Peyer's patch (tissue), 4 donors: Measurements from ENCODE around the gene BRAF. TPM values are rescaled to one million over a fixed set of nuclear protein-coding genes. Genes with fewer than 3 reads are reported as not detected.
"Not testable (repeated sequence)": the region's sequence is repeated elsewhere in the genome, so short reads cannot be mapped to it uniquely, and the experiment has no call there.

Experiments
- DNase-seq, 3 donors: peaks; one replicate each; pipeline ENCODE4 v3.0.0-alpha.2; 2017 to 2019
- H3K27ac ChIP-seq, 4 donors: fragments of 200-600 bp; sonication (generic); one replicate each; pipeline ENCODE4 v1.5.1; 2016 to 2019
- H3K27me3 ChIP-seq, 2 donors: fragments of 200-600 bp; sonication (generic); one replicate each; pipeline ENCODE4 v1.5.1; 2019
- H3K36me3 ChIP-seq, 3 donors: fragments of 200-600 bp; sonication (generic); one replicate each; pipeline ENCODE4 v1.5.1; 2016 to 2019
- H3K4me1 ChIP-seq, 4 donors: fragments of 200-600 bp; sonication (generic); one replicate each; pipeline ENCODE4 v1.5.1; 2016 to 2019
- H3K4me3 ChIP-seq, 4 donors: fragments of 200-600 bp; sonication (generic); 1 replicate in 3 of 4; 2 replicates in 1 of 4; pipeline ENCODE4 v1.5.1; 2016 to 2019; ENCODE audit warnings: mild to moderate bottlenecking in 1 of 4
- H3K9me3 ChIP-seq, 4 donors: fragments of 200-600 bp; sonication (generic); one replicate each; pipeline ENCODE4 v1.5.1; 2016 to 2019; ENCODE audit warnings: mild to moderate bottlenecking in 1 of 4
- POLR2A ChIP-seq, 2 donors: fragments of 450-650 bp; IDR thresholded peaks; one replicate each; pipeline ENCODE4 v1.5.1; 2017; ENCODE audit warnings: antibody characterized with exemption in 2 of 2, mild to moderate bottlenecking in 2 of 2, moderate library complexity in 2 of 2
- total RNA-seq, 4 donors: library from RNA; depleted of rRNA; stranded (reverse); fragments of >200 nt; gene quantifications; one replicate each; pipeline ENCODE4 v1.1.0, GENCODE V29; 2016
- TF ChIP-seq, protein P1 (sequence below), 6 experiments: fragments of 450-650 bp in 4 of 6; fragments of 200-600 bp in 2 of 6; sonication (generic) in 1 of 6; IDR thresholded peaks; one replicate each; pipeline ENCODE4 v1.5.1; 2017 to 2019; ENCODE audit warnings: antibody characterized with exemption in 6 of 6, mild to moderate bottlenecking in 3 of 6, moderate library complexity in 1 of 6

Gene BRAF
- total RNA-seq, 4 donors from 2014 or later: 26.3 to 97.4 (median 47.6) TPM

DNA sequence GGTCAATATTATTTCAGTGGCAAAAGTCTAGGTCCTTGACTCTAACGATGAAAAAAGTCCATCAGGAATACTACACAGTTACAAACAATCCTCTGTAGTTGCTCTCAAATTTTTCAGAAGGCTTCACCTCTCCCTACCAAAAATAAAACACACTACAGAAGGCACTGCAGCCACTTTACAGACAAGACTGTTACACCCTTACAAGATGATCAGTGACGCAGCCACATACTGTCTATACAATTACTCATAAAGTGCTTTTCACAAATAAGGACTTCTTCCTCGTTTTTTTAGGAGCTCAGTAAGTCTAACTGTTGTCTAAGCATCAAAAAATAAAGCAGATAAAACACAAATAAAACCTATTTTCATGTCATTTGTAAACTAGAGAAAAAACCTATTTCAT is 201.2 kb downstream of the BRAF start:
- H3K9me3 ChIP-seq: no peaks in the 10 kb centered on the region
- H3K4me3 ChIP-seq: no peak overlapping the region
- H3K27ac ChIP-seq: no peak overlapping the region
- DNase-seq: no peak
- no peaks in the 10 kb centered on the region for H3K4me1 ChIP-seq
- no peak for TF ChIP-seq POLR2A (IDR thresholded peaks at IDR 0.05)
- TF ChIP-seq, protein P1, sequence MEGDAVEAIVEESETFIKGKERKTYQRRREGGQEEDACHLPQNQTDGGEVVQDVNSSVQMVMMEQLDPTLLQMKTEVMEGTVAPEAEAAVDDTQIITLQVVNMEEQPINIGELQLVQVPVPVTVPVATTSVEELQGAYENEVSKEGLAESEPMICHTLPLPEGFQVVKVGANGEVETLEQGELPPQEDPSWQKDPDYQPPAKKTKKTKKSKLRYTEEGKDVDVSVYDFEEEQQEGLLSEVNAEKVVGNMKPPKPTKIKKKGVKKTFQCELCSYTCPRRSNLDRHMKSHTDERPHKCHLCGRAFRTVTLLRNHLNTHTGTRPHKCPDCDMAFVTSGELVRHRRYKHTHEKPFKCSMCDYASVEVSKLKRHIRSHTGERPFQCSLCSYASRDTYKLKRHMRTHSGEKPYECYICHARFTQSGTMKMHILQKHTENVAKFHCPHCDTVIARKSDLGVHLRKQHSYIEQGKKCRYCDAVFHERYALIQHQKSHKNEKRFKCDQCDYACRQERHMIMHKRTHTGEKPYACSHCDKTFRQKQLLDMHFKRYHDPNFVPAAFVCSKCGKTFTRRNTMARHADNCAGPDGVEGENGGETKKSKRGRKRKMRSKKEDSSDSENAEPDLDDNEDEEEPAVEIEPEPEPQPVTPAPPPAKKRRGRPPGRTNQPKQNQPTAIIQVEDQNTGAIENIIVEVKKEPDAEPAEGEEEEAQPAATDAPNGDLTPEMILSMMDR (IDR thresholded peaks at IDR 0.05): no peak
- H3K36me3 ChIP-seq: peaks cover 0 to 8% (median 0%) of the 10 kb centered on the region in 3 donors
- no peaks in the 10 kb centered on the region for H3K27me3 ChIP-seq

DNA sequence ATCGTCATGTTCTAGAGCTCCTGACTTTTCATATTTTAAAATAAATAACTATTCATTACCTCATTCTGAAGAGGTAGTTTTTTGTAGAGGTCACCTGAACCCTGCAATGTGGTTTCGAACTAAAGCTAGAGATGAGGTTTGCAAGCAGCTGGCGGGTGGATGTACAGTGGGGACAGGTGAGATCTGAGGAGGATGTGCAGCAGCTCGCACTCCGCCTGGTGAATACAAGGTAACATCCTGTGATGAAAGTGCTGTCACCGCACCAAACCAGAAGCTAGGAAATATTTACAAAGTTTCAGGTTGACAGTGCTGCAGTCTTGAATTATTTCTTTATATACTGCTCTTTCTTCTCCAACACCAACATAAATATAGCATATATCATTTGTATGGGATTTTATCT is 201.7 kb downstream of the BRAF start:
- Histone ChIP-seq H3K27me3 (no peaks in the 10 kb centered on the region), H3K9me3 (no peaks in the 10 kb centered on the region), H3K4me1 (no peaks in the 10 kb centered on the region), H3K27ac (no peak overlapping the region), H3K36me3 (peaks cover 0 to 8% (median 0%) of the 10 kb centered on the region in 3 donors), H3K4me3 (no peak overlapping the region)
- DNase-seq: peak in 1 of 3 donors; percentile 24
- TF ChIP-seq, protein P1 (IDR thresholded peaks at IDR 0.05): no peak
- no peak for TF ChIP-seq POLR2A (IDR thresholded peaks at IDR 0.05)

DNA sequence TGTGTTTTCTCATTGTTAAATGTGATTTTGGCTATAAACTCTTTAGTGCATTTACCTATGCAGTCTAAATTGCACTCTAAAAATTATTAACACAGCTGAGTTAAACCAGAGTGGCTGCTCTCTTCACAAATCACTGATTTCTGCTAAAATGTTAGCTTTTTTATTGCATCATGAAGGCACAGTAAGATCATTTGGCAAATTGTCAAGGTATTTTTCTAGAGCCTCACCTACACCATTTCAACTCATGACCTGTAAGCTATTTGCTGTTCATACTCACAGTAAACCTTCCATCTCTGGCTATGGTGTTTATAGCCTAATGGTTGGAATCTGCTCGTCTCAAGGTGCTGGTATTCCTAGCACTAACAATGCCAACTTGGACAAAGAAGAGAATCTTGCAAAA is 202.5 kb downstream of the BRAF start:
- no peaks in the 10 kb centered on the region for H3K9me3 ChIP-seq

DNA sequence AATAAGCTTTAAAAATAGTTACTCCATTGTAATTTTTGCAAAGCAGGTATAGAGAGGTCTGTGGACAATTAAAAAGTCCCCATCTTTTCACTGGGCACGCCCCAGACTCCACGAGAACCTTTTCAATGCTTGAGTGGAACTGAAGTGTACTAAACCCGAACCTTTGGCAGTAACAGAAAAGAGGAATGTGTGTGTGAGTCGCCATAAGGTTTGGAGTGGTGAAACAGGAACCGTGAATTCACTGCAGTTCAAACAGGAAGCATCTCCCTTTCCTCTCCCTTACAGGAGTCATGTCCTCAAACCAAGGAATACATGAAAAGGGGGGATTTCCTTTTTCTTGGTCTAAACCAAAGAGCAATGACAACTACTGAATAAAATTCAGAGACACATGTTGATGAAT is 205.0 kb downstream of the BRAF start:
- H3K9me3 ChIP-seq: no peaks in the 10 kb centered on the region
- no peak for TF ChIP-seq POLR2A (IDR thresholded peaks at IDR 0.05)
- TF ChIP-seq, protein P1 (IDR thresholded peaks at IDR 0.05): no peak

More for the DNA sequence above, 202.5 kb downstream of the BRAF start:
- no peaks in the 10 kb centered on the region for H3K4me1 ChIP-seq
- no peaks in the 10 kb centered on the region for H3K27me3 ChIP-seq
- H3K36me3 ChIP-seq: peaks cover 0 to 8% (median 0%) of the 10 kb centered on the region in 3 donors
- no peak overlapping the region for H3K4me3 ChIP-seq
- H3K27ac ChIP-seq: no peak overlapping the region
- no peak for TF ChIP-seq POLR2A (IDR thresholded peaks at IDR 0.05)
- TF ChIP-seq, protein P1 (IDR thresholded peaks at IDR 0.05): no peak
- DNase-seq: no peak

DNA sequence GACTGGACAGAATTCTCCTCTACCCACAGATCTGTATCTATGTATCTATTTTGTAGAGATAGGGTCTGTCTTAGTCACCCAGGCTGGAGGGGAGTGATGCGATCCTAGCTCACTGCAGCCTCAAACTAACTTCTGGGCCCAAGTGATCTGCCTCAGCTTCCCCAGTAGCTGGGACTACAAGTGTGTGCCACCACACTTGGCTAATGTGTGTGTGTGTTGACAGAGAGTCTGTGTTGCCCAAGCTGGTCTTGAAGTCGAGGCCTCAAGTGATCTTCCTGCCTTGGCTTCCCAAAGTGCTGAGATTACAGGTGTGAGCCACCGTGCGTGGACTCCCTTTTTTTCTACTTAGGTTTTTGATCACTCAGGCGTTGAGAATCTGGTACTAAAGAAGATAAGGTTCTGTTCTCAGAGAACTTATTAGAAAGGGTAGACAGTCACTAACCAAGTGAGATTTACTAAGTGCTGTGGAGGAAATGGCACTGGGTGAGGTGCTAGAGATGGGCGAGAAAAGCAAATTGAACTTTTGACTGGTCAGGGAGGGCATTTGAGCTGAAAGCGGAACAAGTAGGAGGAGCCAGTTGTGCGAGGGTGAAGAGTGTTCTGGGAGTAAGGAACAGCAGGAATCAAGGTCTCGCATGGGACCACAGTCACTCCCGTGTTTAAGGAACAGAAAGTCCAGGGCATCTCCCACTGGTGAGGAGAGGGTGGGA is 210.2 kb downstream of the BRAF start:
- no peak for TF ChIP-seq POLR2A (IDR thresholded peaks at IDR 0.05)
- TF ChIP-seq, protein P1 (IDR thresholded peaks at IDR 0.05): no peak
- H3K4me1 ChIP-seq: no peaks in the 10 kb centered on the region
- H3K36me3 ChIP-seq: no peaks in the 10 kb centered on the region
- H3K9me3 ChIP-seq: no peaks in the 10 kb centered on the region
- H3K4me3 ChIP-seq: no peak overlapping the region
- DNase-seq: no peak
- H3K27me3 ChIP-seq: no peaks in the 10 kb centered on the region
- no peak overlapping the region for H3K27ac ChIP-seq

More for the DNA sequence above, 205.0 kb downstream of the BRAF start:
- no peak for DNase-seq
- Histone ChIP-seq H3K27ac (no peak overlapping the region), H3K4me1 (no peaks in the 10 kb centered on the region), H3K27me3 (no peaks in the 10 kb centered on the region), H3K4me3 (no peak overlapping the region), H3K36me3 (no peaks in the 10 kb centered on the region)

DNA sequence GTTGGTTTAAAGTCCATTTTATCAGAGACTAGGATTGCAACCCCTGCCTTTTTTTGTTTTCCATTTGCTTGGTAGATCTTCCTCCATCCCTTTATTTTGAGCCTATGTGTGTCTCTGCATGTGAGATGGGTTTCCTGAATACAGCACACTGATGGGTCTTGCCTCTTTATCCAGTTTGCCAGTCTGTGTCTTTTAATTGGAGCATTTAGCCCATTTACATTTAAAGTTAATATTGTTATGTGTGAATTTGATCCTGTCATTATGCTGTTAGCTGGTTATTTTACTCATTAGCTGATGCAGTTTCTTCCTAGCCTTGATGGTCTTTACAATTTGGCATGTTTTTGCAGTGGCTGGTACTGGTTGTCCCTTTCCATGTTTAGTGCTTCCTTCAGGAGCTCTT is 212.3 kb downstream of the BRAF start:
- H3K36me3 ChIP-seq, H3K9me3 ChIP-seq, H3K27me3 ChIP-seq, H3K4me3 ChIP-seq, H3K27ac ChIP-seq, H3K4me1 ChIP-seq, DNase-seq: not testable (repeated sequence)

DNA sequence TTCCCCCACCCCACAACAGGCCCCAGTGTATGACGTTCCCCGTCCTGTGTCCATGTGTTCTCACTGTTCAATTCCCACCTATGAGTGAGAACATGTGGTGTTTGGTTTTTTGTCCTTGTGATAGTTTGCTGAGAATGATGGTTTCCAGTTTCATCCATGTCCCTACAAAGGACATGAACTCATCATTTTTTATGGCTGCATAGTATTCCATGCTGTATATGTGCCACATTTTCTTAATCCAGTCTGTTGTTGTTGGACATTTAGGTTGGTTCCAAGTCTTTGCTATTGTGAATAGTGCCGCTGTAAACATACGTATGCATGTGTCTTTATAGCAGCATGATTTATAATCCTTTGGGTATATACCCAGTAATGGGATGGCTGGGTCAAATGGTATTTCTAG is 216.0 kb downstream of the BRAF start:
- not testable (repeated sequence) for DNase-seq, H3K4me1 ChIP-seq, H3K27ac ChIP-seq

More for the DNA sequence above, 216.0 kb downstream of the BRAF start:
- peaks cover 0 to 31% (median 0%) of the 10 kb centered on the region in 3 donors for H3K36me3 ChIP-seq
- H3K4me3 ChIP-seq, H3K27me3 ChIP-seq, H3K9me3 ChIP-seq: not testable (repeated sequence)
